Loucy (cell line): ENCODE results near the gene SF3A1.

Source experiments
- H2AFZ ChIP-seq: fragments of 200-600 bp; sonication (generic); 2 replicates; pipeline ENCODE4 v1.6.0; 2016; ENCODE audit warnings: antibody characterized with exemption, mild to moderate bottlenecking, low read length, moderate library complexity
- H3F3A ChIP-seq: fragments of 200-600 bp; 2 replicates; pipeline ENCODE4 v1.6.0; 2016; ENCODE audit warnings: antibody characterized with exemption, low read depth, mild to moderate bottlenecking
- H3K27me3 ChIP-seq: fragments of 200-600 bp; sonication (generic); 2 replicates; pipeline ENCODE4 v1.6.1; 2014; ENCODE audit warnings: low read length, mild to moderate bottlenecking; ENCODE audit not compliant: insufficient read depth, poor library complexity, severe bottlenecking
- H3K36me3 ChIP-seq: fragments of 200-600 bp; sonication (generic); 2 replicates; pipeline ENCODE4 v1.6.1; 2016; ENCODE audit warnings: low read length; ENCODE audit not compliant: insufficient read depth
- H3K4me1 ChIP-seq: fragments of 200-600 bp; sonication (generic); 2 replicates; pipeline ENCODE4 v1.5.1; 2014; ENCODE audit warnings: low read length, mild to moderate bottlenecking; ENCODE audit not compliant: insufficient read depth, poor library complexity, severe bottlenecking
- H3K4me2 ChIP-seq: fragments of 200-600 bp; sonication (generic); 2 replicates; pipeline ENCODE4 v1.6.0; 2014; ENCODE audit warnings: antibody characterized with exemption, low read length, low read depth, mild to moderate bottlenecking; ENCODE audit not compliant: poor library complexity, severe bottlenecking
- H3K4me3 ChIP-seq: fragments of 200-600 bp; sonication (generic); 2 replicates; pipeline ENCODE4 v1.5.1; 2014; ENCODE audit warnings: low read length, mild to moderate bottlenecking, mixed read lengths; ENCODE audit not compliant: poor library complexity, severe bottlenecking
- H3K79me2 ChIP-seq: fragments of 200-600 bp; sonication (generic); 2 replicates; pipeline ENCODE4 v1.6.1; 2014; ENCODE audit warnings: low read length; ENCODE audit not compliant: insufficient read depth
- H3K9ac ChIP-seq: fragments of 200-600 bp; sonication (generic); 2 replicates; pipeline ENCODE4 v1.6.0; 2014; ENCODE audit warnings: mild to moderate bottlenecking, low read depth, low read length, moderate library complexity; ENCODE audit not compliant: poor library complexity, severe bottlenecking
- H3K9me2 ChIP-seq: fragments of 200-600 bp; sonication (generic); replicated peaks from 2 replicates; pipeline ENCODE4 v1.6.1; 2016; ENCODE audit warnings: low read depth, low read length, mixed read lengths
- H3K9me3 ChIP-seq: fragments of 200-600 bp; sonication (generic); 2 replicates; pipeline ENCODE4 v1.6.1; 2014; ENCODE audit warnings: mild to moderate bottlenecking, antibody characterized with exemption, low read length, low read depth; ENCODE audit not compliant: insufficient read depth
- H4K20me1 ChIP-seq: fragments of 200-600 bp; sonication (generic); 2 replicates; pipeline ENCODE4 v1.6.0; 2014; ENCODE audit warnings: antibody characterized with exemption, low read length, mild to moderate bottlenecking; ENCODE audit not compliant: insufficient read depth, poor library complexity, severe bottlenecking
- CTCF ChIP-seq: fragments of 200-600 bp; sonication (generic); conservative IDR thresholded peaks from 2 replicates; pipeline ENCODE4 v1.5.1; 2014; ENCODE audit warnings: mild to moderate bottlenecking, antibody characterized with exemption, low read length
- EZH2phosphoT487 ChIP-seq: fragments of 200-600 bp; IDR thresholded peaks from 2 replicates; pipeline ENCODE4 v1.6.1; 2018; ENCODE audit warnings: antibody characterized with exemption, mild to moderate bottlenecking, moderate library complexity, borderline replicate concordance

The SF3A1 gene

GRCh38 chr22:30291058-30291892 lies 65.4 kb downstream of the SF3A1 start:
- Histone ChIP-seq H3K27me3 (no peaks in the 10 kb centered on the region), H3K9me2 (no peaks in the 10 kb centered on the region), H3K9ac (no peak overlapping the region), H4K20me1 (no peaks in the 10 kb centered on the region), H3K9me3 (no peaks in the 10 kb centered on the region), H3K36me3 (peaks cover 53% of the 10 kb centered on the region; the same call in 1 of the 2 replicates), H3K4me2 (peak overlapping the region; percentile 93), H3F3A (0 out of 2 replicates have a peak, but pooled peaks cover 8% of the 10 kb centered on the region), H3K4me1 (peaks cover 32% of the 10 kb centered on the region), H2AFZ (no peak overlapping the region), H3K4me3 (peak overlapping the region; percentile 18), H3K79me2 (peaks cover 9% of the 10 kb centered on the region)
- TF ChIP-seq CTCF: no peak
- no peak for TF ChIP-seq EZH2phosphoT487

GRCh38 chr22:30290342-30291057 lies 66.2 kb downstream of the SF3A1 start:
- no peaks in the 10 kb centered on the region for H3K9me3 ChIP-seq
- H3K36me3 ChIP-seq: peaks cover 45% of the 10 kb centered on the region; the same call in 1 of the 2 replicates
- peaks cover 9% of the 10 kb centered on the region for H3K79me2 ChIP-seq
- no peaks in the 10 kb centered on the region for H3K9me2 ChIP-seq
- H4K20me1 ChIP-seq: no peaks in the 10 kb centered on the region
- H3F3A ChIP-seq: 0 out of 2 replicates have a peak, but pooled peaks cover 8% of the 10 kb centered on the region
- H3K27me3 ChIP-seq: no peaks in the 10 kb centered on the region
- peak overlapping the region; percentile 93 for H3K4me2 ChIP-seq
- H2AFZ ChIP-seq: no peak overlapping the region
- H3K4me1 ChIP-seq: peaks cover 32% of the 10 kb centered on the region
- no peak for TF ChIP-seq CTCF
- no peak for TF ChIP-seq EZH2phosphoT487
- peak overlapping the region; percentile 18 for H3K4me3 ChIP-seq
- H3K9ac ChIP-seq: peak overlapping the region; percentile 61

GRCh38 chr22:30289980-30290313 lies 66.7 kb downstream of the SF3A1 start:
- H3K27me3 ChIP-seq: no peaks in the 10 kb centered on the region
- no peak overlapping the region for H2AFZ ChIP-seq
- no peaks in the 10 kb centered on the region for H4K20me1 ChIP-seq
- H3K9me3 ChIP-seq: no peaks in the 10 kb centered on the region
- H3K36me3 ChIP-seq: peaks cover 40% of the 10 kb centered on the region; the same call in 1 of the 2 replicates
- peak overlapping the region; percentile 61 for H3K9ac ChIP-seq
- TF ChIP-seq CTCF (no peak; the same call in 1 of the 2 replicates), EZH2phosphoT487 (no peak)
- 0 out of 2 replicates have a peak, but pooled peaks cover 8% of the 10 kb centered on the region for H3F3A ChIP-seq
- H3K4me1 ChIP-seq: peaks cover 32% of the 10 kb centered on the region
- peak overlapping the region; percentile 93 for H3K4me2 ChIP-seq
- no peaks in the 10 kb centered on the region for H3K9me2 ChIP-seq
- H3K79me2 ChIP-seq: peaks cover 9% of the 10 kb centered on the region
- H3K4me3 ChIP-seq: peak overlapping the region; percentile 89
